HG03354 (cell line): ENCODE measurements around the gene FAM3A.

Experiments used
- ATAC-seq: cut with Tn5 transposase; IDR thresholded peaks from one replicate; pipeline ENCODE4 v1.9.1; 2021; ENCODE audit warnings: mild to moderate bottlenecking; ENCODE audit not compliant: unreplicated experiment, poor library complexity, severe bottlenecking

FAM3A gene

DNA sequence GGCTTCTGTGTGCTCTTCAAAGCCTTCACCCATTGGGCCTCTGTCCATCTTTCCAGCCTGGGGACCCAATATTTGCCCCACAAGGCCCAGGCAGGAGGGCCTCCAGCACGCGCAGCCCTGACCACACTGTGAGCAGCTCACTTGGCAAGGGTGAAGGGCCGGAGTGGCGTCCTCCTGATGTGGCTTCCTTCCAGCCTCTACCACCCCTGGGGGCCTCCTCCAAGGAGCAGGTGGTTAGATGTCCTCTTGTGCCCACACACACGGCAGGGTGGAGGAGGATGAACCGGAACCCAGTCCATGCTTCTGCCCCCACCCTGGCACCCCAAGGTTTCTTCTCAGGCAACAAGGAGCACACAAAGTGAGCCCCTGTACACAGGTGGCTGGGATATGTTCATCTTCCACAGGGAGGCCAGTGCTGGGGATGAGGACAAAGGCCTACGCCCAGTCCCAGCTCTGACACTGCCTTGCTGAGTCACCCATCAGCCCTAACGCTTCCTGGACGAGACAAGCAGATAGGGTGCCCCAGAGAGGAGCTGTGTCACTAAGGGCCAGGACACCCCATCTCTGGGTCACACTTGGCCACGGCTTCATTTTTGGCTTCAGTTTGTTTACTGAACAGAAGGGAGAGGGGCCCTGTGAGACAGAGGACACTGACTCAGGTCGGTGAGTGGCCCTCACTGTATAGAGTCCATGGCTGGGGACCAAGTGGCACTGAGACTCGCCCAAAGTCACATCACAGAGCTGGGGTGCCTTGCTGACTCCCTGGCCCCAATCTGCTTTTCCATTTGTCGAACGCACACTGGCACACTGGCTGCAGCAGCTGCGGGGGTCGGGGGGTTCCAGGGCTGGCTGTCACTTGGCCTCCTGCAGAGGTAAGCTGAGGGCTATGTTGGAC is 31.5 kb downstream of the FAM3A start:
- no peak for ATAC-seq

DNA sequence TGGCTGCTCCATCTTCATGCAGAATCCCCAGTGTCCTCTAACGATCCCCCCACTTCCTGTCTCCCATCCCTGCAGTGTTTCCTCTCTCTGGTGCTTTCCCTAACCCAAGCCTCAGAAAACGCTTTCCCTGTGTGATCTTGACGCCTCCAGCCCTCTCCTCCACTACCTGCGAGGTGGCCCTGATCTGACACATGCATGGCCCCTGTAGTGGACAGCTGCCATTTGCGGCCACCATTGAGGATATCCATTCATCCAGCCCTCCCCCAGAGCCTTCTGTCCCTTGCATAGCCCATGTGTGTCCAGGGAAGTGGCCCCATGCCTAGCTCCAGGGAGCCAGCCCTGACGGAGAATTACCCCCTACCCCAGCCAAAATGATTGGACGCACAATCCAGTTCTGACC is 32.7 kb downstream of the FAM3A start:
- ATAC-seq: no peak

DNA sequence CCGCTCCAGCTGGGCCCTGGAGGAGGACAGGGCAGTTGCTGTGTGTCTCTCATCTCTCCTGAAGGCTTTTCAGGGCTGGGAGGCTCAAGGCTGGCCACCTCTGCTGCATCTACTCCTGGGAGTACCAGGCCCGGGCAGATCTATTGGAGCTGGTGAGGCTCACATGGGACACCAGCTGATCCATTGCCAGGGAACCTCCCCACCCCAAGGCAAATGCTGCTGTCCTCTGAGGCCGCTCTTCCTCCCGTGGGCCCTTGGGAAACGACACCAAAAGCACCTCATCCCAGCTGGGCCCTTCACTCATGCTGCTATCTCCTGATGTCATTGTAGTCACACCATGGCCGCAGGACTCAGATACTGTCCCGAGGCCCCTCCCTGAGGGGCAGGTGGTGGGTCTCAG is 33.2 kb downstream of the FAM3A start:
- no peak for ATAC-seq

DNA sequence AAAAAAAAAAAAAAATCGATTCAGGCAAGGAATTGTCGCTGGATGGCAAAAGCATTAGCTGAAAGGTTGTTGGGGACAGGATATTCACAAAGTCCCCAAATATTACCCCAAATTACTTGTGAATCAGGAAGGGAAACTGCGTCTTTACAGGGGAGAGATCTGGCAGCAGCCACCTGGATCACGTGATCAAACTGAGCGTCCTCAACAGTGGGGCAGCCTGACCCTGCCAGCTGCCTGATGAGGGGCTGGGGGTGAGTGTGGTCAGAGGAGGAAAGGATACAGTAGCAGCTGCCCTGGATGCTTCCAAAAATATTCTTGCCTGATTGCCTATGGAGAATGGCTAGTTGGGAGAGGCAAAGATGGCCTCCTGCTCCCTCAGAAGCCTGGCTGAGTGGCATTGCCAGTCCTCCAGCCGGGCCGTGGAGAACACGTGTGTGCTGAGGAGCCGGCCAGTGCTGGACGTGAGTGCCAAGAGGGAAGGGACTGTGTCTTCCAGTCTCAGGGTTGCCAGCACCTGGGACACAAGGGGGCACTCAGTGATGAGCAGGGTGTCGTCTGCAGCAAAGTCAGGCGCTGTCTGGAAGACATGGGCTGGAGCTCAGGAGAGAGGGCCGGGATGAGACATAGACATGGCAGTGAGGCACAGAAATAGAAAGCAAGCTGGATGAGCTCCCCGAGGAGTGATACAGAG is 34.0 kb downstream of the FAM3A start:
- ATAC-seq: no peak

DNA sequence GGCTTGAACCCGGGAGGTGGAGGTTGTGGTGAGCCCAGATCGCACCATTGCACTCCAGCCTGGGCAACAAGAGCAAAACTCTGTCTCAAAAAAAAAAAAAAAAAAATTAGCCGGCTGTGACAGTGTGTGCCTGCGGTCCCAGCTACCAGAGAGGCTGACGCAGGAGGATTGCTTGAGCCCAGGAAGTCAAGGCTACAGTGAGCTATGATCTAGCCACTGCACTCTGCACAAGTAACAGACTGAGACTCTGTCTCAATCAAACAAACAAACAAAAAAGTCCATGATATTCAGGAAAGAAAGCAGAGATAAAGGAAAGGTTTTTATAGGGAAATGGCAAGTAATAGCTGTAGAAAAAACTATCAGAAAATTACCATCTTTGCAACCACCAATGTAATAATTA is 34.8 kb downstream of the FAM3A start:
- ATAC-seq: no peak

DNA sequence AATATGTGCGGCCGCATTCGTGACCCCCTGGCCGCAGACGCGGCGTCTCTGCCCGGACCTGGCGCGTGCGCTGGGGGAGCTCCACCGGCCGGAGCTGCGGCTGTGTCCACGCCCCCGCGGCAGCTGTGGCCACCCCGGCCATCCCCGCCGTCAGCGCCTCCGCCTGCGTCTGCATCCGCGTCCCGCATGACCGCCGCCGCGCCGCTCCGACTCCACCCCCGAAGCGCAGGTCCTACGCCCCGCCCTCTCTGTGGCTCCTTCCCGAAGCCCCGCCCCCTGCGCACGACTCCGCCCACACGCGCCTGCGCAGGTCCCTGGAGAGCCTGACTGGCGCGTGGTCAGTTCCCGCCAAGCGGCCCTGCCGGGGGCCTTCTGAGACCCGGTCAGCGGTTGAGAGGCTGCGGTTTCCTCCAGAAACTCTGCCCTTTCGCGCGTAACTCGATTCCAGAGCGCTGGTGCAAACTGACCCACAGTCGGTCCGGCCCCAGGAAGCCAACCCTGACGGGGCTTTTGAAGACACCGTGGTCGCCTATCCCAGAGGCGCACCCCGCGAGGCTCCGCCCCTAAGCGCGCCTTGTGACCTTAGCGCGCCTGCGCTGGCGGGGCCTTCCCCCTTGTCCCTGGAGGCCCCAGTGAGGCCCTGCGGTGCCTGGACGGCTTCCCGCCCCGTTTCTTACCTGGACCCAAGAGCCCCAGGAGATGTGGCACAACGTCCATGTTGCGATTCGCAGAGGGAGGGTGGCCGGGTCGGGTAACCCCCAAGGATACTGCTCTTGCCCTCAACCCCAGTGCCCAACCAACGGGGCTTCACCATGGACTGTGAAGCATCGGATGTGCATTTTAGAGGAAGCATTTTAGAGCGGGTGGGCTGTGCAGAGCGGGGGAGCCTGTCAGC is 37.1 kb downstream of the FAM3A start, which contains the start of gene LAGE3:
Gene LAGE3 (minus strand): TSS at position 554 of the 895 bp plus-strand sequence. CDS start 366 bp downstream, at position 188.
- peak; percentile 86 for ATAC-seq

DNA sequence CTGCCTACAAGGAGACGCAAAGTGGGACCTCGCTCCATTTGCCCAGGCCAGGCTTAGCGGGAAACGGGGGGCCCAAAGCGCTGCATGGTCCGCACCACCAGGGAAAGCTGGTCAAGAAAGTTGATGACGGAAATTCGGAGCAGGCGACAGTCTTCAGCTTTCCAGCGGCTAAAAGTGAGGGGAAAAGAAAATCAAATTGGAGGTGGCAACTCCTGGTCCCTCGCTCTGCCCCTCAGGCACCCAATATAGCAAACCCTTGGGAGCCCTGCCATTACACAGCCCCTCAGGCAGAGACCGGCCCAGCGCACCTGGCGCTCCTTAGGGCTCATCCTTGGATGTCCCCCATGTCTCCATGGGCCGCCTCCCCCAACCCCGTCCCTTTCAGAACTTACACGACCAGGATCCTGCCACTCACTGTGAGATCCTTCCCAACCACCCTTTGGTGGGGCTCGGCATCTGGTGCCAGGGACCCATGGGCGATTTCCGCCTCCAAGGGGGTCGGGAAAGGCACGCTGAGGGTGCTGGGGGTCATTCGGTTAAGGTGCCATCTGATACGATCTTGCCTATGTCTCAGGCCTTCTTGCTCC is 38.0 kb downstream of the FAM3A start:
- no peak for ATAC-seq

DNA sequence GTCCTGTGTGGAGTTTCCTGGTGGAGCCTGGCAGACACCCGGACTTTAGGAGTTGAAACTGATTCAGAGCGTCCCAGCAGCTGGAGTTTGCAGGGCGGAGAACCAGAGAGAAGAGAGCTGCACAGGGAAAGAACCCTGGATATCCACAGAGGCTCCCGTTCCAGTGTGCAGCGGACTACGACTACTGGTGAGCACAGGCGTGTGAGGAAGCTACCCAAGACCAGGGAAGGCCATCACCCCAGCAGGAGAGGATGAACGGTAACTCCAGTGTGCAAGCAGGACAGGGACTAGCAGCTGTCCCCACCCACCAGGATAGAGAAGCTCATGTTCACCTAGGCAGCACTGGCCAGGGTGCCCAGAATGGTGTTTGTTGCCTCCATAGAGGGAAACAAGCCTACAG is 39.2 kb downstream of the FAM3A start:
- ATAC-seq: no peak

DNA sequence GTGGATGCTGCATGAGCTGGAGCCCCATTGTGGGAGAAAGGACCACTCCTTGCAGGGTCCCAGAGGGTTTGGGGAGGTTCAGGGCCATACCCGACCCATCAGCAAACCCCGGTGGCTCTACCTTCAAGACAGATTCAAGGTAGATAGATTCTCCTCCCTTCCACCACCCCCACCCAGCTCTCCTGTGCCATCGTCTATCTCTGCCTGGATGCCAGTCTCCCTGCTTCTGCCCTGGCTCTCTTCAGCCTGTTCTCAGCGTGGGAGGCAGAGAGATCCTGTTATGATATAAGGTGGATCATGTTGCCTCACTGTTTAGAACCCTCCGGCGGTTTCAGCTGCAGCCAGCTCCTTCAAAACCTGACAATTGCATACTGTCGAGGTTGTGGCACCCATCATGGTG is 42.3 kb downstream of the FAM3A start:
- ATAC-seq: no peak

DNA sequence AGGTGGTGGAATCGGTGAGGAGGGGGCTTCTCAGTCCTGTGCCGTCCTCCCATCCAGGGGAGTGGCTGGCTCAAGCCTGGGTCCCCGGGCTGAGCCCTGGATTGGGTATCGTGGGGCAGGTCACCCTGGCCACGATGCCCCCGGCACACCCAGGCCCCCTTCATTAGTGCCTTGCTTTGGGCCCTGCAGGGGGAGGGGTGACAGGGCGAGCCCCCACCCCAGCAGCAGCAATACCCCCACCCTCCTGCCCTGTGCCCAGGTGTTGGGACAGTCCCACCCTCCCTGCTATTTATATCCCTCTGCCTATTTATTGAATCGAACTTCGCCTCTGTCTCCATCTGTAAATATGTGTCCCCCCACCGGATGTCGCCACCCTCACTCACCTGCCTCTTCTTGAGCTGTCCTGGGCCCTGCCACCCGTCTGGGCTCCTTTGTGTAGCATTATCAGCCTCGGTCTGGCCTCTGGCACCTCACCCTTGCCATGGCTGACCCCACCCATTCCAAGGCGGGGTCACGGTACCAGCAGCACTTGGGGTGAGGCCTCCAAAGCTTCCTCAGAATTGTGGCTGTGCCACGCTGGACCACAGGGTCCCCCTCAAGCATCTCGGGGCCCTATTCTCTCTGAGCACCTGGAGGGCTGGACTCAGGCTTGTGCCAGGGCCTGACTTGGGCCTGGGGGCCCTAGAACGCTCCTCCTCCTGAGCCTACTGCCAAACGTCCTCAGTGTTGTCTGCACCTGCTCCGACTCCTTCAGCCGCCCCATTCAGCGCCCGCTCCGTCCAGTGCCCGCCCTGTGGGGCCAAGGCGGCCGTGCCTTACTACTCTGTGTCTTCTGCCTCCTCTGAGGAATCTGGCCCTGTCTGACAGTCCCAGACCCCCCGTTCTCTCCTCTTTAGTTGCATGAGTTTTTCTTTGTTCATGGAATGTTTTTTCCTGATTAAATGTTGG is 43.1 kb downstream of the FAM3A start:
- ATAC-seq: no peak

DNA sequence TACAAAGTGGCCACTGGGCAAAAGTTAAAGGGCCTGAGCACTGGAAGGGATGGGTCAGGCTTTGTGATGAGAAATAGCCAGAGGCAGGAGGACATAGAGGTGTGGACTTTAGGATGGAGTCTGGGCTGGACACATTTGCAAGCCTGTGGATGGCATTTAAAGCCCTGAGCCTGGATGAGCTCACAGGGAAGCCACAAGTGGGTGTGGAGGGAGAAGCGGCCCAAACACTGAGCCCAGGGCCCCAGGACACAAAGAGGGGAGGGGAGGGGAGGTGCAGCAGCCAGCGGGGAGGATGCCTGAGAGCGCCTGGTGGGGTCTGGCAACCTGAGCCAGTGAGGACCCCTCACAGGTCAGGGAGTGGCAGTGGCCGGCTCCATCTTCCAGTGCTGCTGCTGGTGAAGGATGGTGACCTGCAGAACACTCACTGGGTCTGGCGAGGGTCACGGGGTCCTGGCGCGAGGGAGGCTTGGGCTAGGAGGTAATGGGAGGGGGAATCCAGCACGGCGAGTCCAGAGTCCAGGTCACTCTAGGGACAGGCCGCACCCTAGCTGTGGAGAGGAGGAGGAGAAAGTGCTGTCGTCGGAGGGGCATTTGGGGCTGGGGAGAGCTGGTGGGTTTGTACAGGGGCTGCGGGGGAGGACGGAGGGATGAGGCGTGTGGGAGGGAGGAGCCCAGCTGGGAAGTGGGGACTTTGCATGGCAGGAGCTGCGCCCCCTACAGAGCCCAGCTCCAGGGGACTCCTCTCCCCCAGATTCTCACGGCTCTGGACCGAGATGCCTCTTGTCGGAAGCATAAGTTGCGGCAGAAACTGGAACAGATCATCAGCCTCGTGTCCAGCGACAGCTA is 44.0 kb downstream of the FAM3A start:
- no peak for ATAC-seq

DNA sequence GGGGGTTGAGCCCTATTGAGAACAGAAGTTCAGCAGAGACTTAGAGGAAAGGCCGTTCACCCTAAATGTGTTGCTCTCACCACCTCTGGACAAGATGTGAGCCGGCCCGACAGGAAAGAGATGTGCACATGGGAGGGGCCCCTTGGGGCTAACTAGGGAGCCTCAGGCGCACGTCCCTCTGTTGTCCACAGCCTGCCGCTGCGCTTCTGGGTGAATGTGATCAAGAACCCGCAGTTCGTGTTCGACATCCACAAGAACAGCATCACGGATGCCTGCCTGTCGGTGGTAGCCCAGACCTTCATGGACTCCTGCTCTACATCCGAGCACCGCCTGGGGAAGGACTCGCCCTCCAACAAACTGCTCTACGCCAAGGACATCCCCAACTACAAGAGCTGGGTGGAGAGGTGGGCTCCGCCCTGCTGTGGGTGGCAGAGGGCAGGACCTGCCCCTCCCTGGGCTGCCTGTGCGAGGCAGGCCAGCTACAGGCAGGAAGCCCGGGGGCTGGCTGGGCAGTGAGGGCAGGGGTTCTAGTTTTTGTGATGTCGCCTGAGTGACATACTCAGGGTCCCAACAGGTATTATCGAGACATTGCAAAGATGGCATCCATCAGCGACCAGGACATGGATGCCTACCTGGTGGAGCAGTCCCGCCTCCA is 45.0 kb downstream of the FAM3A start:
- no peak for ATAC-seq

DNA sequence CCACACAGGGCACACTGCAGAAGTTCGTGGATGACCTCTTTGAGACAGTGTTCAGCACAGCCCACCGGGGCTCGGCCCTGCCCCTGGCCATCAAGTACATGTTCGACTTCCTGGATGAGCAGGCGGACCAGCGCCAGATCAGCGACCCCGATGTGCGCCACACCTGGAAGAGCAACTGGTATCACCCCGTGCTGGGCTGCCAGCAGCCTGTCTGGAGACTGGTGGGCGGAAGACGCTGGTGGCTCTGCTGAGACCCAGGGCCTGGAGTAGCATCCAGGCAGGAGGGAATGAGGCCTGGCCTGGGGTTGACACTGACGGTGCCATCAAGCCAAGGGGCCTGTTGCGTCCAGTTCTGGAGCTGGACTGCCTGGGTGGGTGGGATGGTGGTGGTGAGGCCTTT is 45.6 kb downstream of the FAM3A start:
- no peak for ATAC-seq

DNA sequence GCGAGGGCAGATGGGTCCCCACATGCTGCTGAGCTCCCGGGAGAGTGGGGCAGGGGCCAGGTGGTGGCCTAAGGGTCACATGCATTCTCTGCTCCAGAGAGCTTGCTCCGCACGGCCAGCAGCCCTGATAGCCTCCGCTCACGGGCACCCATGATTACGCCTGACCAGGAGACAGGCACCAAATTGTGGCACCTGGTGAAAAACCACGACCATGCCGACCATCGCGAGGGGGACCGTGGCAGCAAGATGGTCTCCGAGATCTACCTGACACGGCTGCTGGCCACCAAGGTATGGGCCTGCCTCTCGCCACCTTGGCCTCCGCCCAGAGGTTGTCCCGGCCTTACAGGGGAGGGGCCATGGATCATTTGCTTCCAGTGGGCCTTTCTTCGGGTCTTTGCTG is 46.2 kb downstream of the FAM3A start:
- no peak for ATAC-seq

DNA sequence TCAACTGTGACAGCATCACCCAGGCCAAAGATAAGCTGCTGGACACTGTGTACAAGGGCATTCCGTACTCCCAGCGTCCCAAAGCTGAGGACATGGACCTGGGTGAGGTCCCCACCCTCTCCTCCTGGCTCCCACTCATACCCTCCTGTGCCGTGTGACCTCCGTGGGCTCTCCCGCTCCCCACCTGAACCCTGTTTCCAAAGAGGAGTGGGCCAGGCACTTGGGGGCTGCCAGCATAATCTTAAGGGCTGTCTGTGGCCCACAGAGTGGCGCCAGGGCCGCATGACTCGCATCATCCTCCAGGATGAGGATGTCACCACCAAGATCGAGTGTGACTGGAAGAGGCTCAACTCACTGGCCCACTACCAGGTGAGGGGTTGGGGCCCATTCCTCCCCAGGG is 46.9 kb downstream of the FAM3A start:
- ATAC-seq: no peak

DNA sequence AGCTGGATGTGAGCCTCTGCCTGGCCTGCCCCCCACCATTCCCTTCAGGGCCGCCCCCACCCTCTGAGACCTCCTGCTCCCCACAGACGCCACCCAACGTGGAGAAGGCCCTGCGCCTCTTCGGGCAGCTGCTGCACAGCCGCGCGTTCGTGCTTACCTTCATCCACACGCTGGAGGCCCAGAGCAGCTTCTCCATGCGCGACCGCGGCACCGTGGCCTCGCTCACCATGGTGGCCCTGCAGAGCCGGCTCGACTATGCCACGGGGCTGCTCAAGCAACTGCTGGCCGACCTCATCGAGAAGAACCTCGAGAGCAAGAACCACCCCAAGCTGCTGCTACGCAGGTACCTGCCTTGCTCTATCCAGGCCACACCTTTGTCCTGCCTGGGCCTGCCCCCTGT is 47.8 kb downstream of the FAM3A start:
- no peak for ATAC-seq

DNA sequence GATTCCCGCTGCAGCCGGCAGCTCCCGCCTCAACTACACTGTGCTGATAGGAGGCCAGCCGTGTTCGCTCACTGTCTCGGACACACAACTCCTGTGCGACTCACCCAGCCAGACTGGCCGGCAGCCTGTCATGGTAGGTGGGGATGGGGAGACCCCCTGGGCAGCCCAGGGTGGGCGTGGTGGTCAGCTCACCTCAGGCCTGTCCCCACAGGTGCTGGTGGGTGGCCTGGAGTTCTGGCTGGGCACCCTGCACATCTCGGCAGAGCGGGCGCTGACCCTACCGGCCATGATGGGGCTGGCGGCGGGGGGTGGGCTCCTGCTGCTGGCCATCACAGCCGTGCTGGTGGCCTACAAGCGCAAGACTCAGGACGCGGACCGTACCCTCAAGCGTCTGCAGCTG is 48.5 kb downstream of the FAM3A start:
- ATAC-seq: no peak
